CD4-positive, alpha-beta T cell treated with Interleukin-2 at 100 ng/mL for 4 hours (primary cell): Measurements from ENCODE around the gene ZFP69.
A peak's percentile ranks its signal among the peaks of the same experiment; 100 is the strongest.

ENCODE experiments used
- DNase-seq: peaks from one replicate; pipeline ENCODE4 v3.0.0-alpha.2; 2020; ENCODE audit warnings: low spot score

ZFP69 gene

GRCh38 chr1:40508375-40509341 is 31.6 kb downstream of the ZFP69 start, which contains the start of gene EXO5:
EXO5 (plus strand) TSS chr1:40508767; CDS start chr1:40514545, 5,778 bp downstream.
- peak; percentile 81 for DNase-seq

DNA sequence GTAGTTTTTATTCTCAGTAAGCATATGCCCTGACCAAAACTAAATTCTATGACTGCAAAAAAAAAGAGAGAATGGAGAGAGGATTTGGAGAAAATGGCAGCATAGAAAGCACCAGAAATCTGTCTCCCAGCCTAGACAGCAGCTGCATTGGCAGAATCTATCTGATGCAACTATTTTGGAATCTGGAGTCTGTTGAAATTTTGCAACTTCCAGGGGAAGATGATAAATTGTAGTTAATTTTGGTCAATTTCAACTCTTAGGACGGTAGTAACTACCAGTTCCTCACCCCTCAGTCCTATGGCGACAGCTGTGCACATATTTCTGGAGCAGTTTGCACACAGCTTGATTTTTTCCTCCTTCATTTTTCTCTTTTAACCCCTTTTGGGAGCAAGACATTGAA is 42.4 kb downstream of the ZFP69 start:
- no peak for DNase-seq

- DNase-seq: no peak
These were observed 53.8 kb downstream of the ZFP69 start for GRCh38 chr1:40530735-40531380.

DNA sequence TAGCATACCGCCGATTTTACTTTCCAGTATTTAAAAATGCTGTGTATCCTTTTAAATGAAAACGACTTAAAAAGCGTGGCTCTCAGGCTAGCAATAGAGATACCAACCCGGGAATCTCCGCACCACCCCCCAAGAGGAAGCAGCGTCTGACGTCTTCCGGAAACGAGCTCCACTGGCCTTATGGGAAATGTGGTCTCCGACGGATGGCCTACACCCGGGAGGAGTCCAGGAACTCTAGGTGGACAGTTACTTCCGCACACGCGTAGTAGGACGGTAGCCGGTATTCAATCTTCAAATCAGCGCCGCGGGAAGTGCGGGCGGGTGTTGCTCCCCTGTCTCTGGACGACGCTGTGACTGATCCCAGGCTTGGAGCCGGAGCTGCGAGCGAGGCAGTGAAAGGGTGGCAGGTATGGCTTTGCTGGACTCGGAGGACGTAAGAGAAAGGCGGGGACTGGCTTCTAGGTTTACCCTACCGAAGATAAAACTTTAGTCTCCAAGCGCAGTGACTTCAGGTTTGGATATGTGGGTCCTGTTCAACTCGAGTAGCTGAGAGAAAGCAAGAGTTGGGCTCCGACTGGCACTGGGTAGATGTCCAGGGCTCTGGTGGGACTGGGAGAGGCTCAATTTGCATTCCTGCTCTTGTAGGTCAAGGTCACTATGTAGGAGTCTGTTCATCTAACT is 54.4 kb downstream of the ZFP69 start, which contains the start of gene ZNF684:
TSS of gene ZNF684 (plus strand) at position 257 of the 681 bp plus-strand sequence. CDS start 1,530 bp downstream, outside the sequence.
- peak; percentile 88 for DNase-seq

- DNase-seq: no peak
These were observed 54.9 kb downstream of the ZFP69 start for GRCh38 chr1:40532062-40532389.

GRCh38 chr1:40532844-40533424 is 55.8 kb downstream of the ZFP69 start:
- peak; percentile 53 for DNase-seq

GRCh38 chr1:40534589-40534988 is 57.5 kb downstream of the ZFP69 start:
- no peak for DNase-seq

- no peak for DNase-seq
These were observed 58.6 kb downstream of the ZFP69 start for GRCh38 chr1:40535732-40536131.

- no peak for DNase-seq
These were observed 62.2 kb downstream of the ZFP69 start for GRCh38 chr1:40539338-40539737.
